GM12891 (cell line): ENCODE measurements around the gene SLIT1.

Experiments
- DNase-seq: peaks from one replicate; pipeline ENCODE4 v3.0.0; 2011; ENCODE audit warnings: low spot score; ENCODE audit not compliant: insufficient read length
- FAIRE-seq: peaks from 2 replicates; lab custom pipeline; 2011; peaks lifted over from hg19 to GRCh38; lab: Jason Lieb, UNC
- PAX5 ChIP-seq: IDR thresholded peaks from 2 replicates; pipeline ENCODE4 v1.6.1; 2011; ENCODE audit warnings: low read length, moderate library complexity, mild to moderate bottlenecking; ENCODE audit not compliant: insufficient read depth, severe bottlenecking
- POLR2A ChIP-seq: IDR thresholded peaks from 2 replicates; pipeline ENCODE4 v1.6.1; 2011; ENCODE audit warnings: low read depth, low read length, control low read depth
- POLR2AphosphoS5 ChIP-seq: IDR thresholded peaks from 2 replicates; pipeline ENCODE4 v1.6.1; 2011; ENCODE audit warnings: low read depth, low read length, control low read depth
- POU2F2 ChIP-seq: IDR thresholded peaks from 2 replicates; pipeline ENCODE4 v1.6.1; 2011; ENCODE audit warnings: low read depth, mild to moderate bottlenecking, control low read depth, low read length, moderate library complexity
- SPI1 ChIP-seq: IDR thresholded peaks from 2 replicates; pipeline ENCODE4 v1.6.1; 2011; ENCODE audit warnings: low read depth, low read length, control low read depth
- TAF1 ChIP-seq: IDR thresholded peaks from 2 replicates; pipeline ENCODE4 v1.6.1; 2011; ENCODE audit warnings: low read depth, low read length, control low read depth

Gene SLIT1

DNA sequence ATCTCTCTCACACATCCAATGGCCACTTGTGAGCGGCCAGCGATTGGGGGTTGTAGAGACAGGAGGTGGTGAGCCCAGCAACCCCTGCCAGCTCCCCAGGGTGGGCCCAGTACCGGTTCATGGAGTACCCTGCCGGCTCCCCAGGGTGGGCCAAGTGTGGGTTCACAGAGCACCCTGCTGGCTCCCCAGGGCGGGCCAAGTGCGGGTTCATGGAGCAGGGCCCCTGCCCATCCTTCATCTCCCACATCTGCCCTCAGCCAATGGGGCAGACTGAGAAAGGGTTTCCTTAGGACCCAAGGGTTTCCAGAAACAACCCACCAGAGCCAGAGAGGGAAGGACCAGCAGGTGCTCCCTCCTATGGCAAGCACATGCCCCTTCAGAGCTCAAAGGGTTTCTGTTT lies 21.4 kb upstream of the SLIT1 start:
- TF ChIP-seq POU2F2 (no peak), SPI1 (no peak), PAX5 (no peak)
- no peak for DNase-seq
- FAIRE-seq = no peak

- FAIRE-seq (no peak), DNase-seq (no peak)
- TF ChIP-seq PAX5 = no peak
- no peak for TF ChIP-seq POLR2AphosphoS5
- no peak for TF ChIP-seq SPI1
- no peak for TF ChIP-seq TAF1
- TF ChIP-seq POU2F2 = no peak
- TF ChIP-seq POLR2A = no peak
Measured at GRCh38 chr10:97204826-97205679, 19.3 kb upstream of the SLIT1 start.

GRCh38 chr10:97203220-97203619 lies 17.5 kb upstream of the SLIT1 start:
- TF ChIP-seq SPI1 (no peak), PAX5 (no peak), POU2F2 (no peak), POLR2AphosphoS5 (no peak), TAF1 (no peak)
- FAIRE-seq (no peak), DNase-seq (no peak)

DNA sequence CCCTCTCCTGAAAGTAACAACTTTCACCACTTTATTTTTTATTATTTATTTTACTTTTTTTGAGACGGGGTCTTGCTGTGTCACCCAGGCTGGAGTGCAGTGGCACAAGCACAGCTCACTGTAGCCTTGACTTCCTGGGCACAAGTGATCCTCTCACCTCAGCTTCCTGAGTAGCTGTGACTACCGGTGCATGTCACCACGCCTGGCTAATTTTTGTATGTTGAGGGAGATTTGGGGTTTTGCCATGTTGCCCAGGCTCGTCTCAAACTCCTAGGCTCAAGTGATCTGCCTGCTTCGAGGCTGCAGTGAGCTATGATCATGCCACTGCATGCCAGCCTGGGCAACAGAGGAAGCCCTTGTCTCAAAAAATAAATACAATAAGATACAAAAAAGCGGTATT lies 14.9 kb upstream of the SLIT1 start:
- FAIRE-seq = peak; percentile 97
- TF ChIP-seq PAX5 (peak; percentile 72), POLR2AphosphoS5 (no peak)
- no peak for DNase-seq

DNA sequence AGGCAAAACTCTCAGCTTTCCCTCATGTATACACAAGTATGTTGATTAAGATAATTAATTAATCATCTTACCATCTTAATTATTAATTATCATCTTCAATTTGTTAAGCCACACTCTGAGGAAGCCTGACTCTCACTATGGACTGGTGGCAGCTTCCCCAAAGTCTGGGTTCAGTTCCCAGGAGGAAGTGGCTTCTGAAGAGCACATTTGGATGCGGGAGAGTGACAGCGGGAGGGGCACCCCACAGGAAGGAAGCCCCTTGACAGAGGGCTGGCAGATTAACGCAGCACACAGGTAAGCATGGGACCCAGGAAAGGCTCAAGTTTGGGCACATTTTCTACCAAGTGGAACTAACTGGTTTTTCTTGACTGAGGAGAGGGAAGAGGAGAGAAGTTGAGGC lies 13.4 kb upstream of the SLIT1 start:
- no peak for DNase-seq
- TF ChIP-seq TAF1 (no peak), POLR2AphosphoS5 (no peak), PAX5 (no peak), SPI1 (no peak), POU2F2 (no peak), POLR2A (no peak)
- no peak for FAIRE-seq

DNA sequence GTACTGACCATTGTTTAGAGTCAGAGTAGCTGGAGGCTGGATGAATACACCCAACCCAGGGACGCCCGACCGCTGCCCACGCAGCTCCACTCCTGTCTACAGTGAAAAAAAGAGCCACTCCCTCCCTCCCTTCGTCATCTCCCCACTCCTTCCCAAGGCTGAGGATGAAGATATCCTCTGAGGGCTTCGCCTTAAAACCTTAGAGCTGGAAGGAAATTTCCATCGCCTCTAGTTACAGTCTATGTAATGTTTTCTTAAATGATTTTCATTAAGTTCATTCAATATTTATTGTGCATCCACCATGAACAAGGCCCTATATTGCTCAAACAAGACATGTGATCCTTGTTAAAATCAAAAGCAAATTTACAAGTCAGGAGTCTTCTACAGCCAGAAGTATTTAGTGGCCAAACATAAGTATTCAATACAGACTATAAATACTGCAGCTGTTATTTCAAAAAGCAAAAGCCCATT lies 11.3 kb upstream of the SLIT1 start:
- FAIRE-seq (no peak), DNase-seq (no peak)
- TF ChIP-seq POU2F2 (no peak), POLR2A (no peak), TAF1 (no peak), PAX5 (no peak), SPI1 (no peak), POLR2AphosphoS5 (no peak)

DNA sequence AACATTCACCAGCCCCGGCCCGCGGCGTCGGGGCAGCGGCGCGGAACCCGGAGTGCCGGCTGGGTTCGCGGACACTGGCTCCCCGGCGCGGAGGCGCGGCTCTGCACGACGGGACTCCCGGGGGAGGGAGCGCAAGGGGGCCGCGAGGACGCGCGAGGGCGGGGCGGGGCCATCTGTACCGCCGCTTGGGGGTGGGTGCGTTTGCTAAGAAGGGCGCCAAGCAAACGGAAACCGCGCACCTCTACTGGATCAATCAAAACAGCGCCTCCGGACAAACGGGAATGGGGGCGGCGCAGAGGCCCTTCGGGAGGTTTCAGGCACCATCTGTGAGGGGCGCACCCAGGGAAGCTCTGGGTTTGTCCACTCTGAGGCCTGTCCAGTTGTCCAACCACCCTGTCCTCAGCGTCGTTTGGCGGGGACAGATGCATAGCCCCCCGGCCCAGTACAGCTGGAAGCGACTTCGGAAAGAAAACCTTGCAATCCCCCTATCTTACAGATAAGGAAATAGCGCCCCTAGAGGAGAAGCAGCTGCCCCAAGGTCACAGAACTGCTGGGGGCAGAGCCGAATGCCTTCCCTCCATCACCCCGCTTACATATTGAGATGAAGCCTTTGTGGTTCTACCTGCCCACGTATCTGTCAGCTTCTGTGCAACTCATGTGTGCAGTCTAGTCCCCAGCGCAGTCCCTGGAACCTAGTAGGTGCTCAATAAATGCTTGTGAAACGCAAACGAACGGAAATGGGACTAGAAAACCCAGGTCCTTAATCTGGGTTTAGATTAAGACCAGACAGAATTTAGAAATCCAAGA lies 10.7 kb upstream of the SLIT1 start:
- TF ChIP-seq POLR2AphosphoS5 (no peak), PAX5 (peak; percentile 54)
- FAIRE-seq = peak; percentile 87
- peak; percentile 66 for DNase-seq

GRCh38 chr10:97195706-97196222 lies 10.0 kb upstream of the SLIT1 start:
- no peak for TF ChIP-seq SPI1
- no peak for TF ChIP-seq TAF1
- TF ChIP-seq POLR2AphosphoS5 = no peak
- peak; percentile 72 for FAIRE-seq
- no peak for DNase-seq

GRCh38 chr10:97192952-97193435 lies 7.2 kb upstream of the SLIT1 start:
- FAIRE-seq = no peak
- TF ChIP-seq PAX5 = no peak
- TF ChIP-seq SPI1 = no peak
- TF ChIP-seq POU2F2 = no peak
- TF ChIP-seq POLR2A = no peak
- no peak for TF ChIP-seq TAF1
- no peak for TF ChIP-seq POLR2AphosphoS5
- DNase-seq = no peak
